HEK293 (cell line): ENCODE results near the gene MUC5B.
"Not testable (repeated sequence)": the region's sequence is repeated elsewhere in the genome, so short reads cannot be mapped to it uniquely, and the experiment has no call there.

Experiments
- CTCF ChIP-seq: fragments of 450-650 bp; formaldehyde crosslinking; IDR thresholded peaks from 2 replicates; pipeline ENCODE4 v1.5.1; 2016; ENCODE audit warnings: missing biosample characterization, missing genetic modification characterization
- KLF17 ChIP-seq: fragments of 450-650 bp; formaldehyde crosslinking; IDR thresholded peaks from 2 replicates; pipeline ENCODE4 v1.5.1; 2016; ENCODE audit warnings: missing biosample characterization, missing genetic modification characterization
- ZNF670 ChIP-seq: fragments of 450-650 bp; formaldehyde crosslinking; IDR thresholded peaks from 2 replicates; pipeline ENCODE4 v1.5.1; 2016; ENCODE audit warnings: missing biosample characterization, missing genetic modification characterization, low read depth
- TF ChIP-seq, protein P1 (sequence below): fragments of 450-650 bp; formaldehyde crosslinking; IDR thresholded peaks from 2 replicates; pipeline ENCODE4 v1.5.1; 2016; ENCODE audit warnings: missing biosample characterization, missing genetic modification characterization

- TF ChIP-seq KLF17 (tag by site-specific recombination); CTCF (tag by site-specific recombination); ZNF670: not testable (repeated sequence)
- TF ChIP-seq, protein P1, sequence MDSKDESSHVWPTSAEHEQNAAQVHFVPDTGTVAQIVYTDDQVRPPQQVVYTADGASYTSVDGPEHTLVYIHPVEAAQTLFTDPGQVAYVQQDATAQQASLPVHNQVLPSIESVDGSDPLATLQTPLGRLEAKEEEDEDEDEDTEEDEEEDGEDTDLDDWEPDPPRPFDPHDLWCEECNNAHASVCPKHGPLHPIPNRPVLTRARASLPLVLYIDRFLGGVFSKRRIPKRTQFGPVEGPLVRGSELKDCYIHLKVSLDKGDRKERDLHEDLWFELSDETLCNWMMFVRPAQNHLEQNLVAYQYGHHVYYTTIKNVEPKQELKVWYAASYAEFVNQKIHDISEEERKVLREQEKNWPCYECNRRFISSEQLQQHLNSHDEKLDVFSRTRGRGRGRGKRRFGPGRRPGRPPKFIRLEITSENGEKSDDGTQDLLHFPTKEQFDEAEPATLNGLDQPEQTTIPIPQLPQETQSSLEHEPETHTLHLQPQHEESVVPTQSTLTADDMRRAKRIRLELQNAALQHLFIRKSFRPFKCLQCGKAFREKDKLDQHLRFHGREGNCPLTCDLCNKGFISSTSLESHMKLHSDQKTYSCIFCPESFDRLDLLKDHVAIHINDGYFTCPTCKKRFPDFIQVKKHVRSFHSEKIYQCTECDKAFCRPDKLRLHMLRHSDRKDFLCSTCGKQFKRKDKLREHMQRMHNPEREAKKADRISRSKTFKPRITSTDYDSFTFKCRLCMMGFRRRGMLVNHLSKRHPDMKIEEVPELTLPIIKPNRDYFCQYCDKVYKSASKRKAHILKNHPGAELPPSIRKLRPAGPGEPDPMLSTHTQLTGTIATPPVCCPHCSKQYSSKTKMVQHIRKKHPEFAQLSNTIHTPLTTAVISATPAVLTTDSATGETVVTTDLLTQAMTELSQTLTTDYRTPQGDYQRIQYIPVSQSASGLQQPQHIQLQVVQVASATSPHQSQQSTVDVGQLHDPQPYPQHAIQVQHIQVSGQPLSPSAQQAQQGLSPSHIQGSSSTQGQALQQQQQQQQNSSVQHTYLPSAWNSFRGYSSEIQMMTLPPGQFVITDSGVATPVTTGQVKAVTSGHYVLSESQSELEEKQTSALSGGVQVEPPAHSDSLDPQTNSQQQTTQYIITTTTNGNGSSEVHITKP (tag by site-specific recombination) = not testable (repeated sequence)
Observed at GRCh38 chr11:1265480-1265879, 42.6 kb downstream of the MUC5B start.
